ENCODE measurements around the gene SYVN1.

- peak; percentile 79 for TF ChIP-seq CTCF (conservative IDR thresholded peaks at IDR 0.05)
- TF ChIP-seq EZH2 (IDR thresholded peaks at IDR 0.05; ENCODE audit: low read depth): no peak
Measured at GRCh38 chr11:65078151-65078550, 56.2 kb downstream of the SYVN1 start.
